HG03135 (cell line): ENCODE results near the gene RIPK4.

Experiments used
- ATAC-seq: cut with Tn5 transposase; IDR thresholded peaks from one replicate; pipeline ENCODE4 v1.9.1; 2021; ENCODE audit warnings: mild to moderate bottlenecking, moderate library complexity; ENCODE audit not compliant: unreplicated experiment

The RIPK4 gene

DNA sequence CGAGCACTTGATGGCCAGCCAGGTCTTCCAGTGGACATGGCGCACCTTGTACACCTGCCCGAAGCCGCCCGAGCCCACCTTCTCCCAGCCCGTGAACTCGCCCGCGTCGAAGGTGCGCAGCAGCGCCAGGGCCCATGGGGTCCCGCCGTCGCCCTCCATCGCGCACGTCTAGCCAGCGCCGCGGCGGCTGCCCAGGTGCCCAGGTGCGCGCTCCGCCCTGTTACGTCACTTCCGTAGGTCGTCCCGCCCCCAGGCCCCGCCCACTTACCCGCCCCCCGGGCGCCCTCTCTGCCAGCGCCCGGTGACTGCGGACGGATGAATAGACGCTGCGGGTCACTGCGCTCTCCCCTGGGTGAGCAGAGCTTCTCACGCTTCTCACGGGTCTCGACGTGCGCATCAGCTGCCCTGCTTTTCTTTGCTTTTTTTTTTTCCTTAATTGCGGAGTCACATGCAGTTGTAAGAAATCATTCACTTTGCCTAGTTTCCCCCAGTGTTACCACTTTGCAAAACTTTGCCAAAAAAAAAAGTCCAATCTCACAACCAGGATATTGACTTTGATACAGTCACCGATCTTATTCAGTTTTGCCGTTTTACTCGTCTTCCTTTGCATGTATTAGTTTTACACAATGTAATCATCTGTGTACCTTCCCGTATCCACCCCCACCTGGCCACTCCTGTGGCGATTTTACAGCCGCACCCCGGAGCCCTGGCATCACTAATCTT, at the start of gene RIPK4:
Gene RIPK4, minus strand, starts transcription at position 170 of the 723 bp plus-strand sequence. Its CDS starts 11 bp downstream, at position 159.
- ATAC-seq, result no peak

DNA sequence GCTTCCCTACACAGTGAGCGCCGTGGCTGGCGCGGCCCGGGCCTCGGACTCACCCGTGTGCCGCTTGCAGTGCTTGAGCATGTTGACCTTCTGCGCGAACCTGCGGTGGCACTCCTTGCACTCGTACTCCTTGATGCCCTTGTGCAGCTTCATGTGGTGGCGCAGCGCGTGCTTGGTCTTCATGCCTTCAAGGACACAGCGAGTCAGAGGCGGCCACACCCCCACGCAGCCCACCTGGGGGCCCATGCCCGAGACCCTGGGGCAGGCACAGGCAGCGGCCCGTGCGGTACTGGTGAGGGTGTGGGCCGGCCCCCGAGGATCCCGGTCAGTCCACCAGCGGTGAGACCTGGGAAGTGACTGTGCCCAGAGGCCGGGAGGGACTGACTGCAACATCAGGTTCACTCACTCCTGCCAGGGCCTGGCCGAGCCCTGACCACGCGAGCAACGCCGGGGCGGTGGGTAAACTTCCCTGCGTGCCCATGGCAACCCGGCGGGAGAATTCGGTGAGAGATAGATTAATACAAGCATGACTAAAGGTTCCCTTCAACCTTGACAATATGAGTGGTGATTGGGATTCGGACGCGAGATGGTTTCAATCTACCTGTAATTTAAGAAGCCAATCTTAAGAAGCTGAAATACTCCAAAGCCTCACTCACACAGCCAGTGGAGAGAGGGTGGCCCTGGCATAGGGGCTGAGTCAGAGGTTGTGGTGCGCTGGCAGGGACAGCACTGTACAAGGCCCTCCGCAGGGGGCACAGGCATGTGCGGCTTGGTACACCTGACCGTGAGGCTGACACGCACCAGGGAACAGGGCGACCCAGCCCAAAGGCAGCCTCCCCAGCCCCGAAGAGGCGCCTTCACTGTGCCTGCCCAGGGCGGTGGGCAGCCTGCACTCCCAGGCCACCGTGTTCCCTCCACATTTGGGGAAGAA, 49.1 kb upstream of the RIPK4 start:
- peak; percentile 10 for ATAC-seq

DNA sequence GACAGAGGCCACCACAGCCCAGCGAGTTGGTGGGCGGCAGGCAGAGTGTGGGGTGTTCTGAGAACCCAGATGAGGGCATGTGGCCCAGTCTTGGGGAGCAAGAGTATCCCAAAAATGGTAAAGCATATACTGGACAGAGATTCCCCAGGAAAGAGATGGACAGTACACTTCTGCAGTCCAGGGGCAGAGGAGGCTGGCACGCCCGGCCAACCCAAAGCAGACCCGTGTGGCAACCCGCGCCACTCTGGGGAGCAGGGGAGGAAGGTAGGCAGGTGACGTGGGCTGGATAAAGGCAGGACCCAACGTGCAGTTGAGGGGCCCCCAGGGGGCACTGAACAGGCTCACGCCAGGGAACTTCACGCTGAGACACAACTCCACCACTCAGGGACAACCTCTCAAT, 46.4 kb upstream of the RIPK4 start:
- no peak for ATAC-seq

DNA sequence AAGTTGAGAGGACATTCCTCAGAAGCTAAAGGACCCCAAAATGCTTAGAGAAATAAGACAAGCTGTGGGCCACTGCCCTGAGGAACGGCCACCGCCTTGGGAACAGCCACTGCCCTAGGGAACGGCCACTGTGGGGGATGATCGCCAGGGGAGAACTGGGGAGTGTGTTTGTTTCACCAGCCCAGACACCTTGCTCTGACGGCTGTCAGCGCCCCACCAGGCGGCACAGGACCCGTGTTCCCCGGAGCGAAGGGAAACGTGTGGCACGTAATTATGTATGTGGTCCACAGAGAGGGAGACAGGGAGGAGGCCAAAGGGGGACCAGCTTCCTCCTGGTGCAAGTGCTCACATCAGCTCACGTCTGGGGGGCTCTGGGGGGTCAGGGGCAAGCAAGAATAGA, 45.8 kb upstream of the RIPK4 start:
- ATAC-seq, result no peak

DNA sequence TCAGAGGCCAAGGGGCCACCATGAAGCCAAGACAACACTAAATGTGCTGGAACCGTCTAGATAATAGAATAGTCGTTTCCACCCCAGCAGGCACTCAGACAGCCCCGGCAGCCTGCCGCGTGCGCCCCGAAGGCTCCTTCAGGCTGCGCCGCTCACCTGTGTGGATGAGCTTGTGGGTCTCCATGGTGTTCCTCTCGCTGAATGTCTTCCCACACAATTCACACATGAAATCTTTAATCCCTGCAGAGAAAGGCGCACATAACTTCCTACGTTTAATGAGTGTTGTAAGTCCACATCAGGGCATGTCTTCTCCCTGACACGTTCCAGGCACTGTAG, 43.7 kb upstream of the RIPK4 start:
- ATAC-seq, result no peak

DNA sequence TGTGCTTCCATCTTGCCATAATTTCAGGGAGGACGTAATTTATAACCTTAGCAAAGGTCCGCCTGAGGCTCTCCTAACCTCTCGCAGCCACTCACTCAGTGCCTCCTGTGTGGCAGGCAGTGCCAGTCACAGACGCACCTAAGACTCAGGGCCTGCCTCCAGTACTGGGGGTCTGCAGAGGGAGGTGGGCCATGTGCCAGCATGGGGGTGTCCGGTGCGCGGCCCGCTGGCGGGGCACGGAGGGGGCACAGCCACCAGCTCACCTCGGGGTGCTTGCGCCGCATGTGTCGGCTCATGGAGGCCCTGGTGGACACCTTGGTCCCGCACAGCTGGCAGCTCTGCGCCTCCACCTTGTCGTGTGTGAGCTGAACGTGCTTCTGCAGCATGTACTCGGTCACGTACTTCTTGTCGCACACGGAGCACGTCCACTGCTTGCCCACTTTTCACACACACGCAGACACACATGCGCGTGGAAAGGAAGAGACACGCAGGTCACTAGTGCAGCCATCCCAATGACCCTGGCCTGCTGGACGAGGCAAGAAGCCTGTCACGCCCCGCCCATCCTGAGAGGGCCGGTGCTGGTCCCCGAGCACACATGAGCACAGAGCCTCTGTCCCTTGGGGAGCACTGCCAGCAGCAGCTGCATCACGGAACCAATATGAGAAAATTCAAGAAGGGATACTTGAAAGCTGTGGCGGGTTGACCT, 43.2 kb upstream of the RIPK4 start:
- no peak for ATAC-seq

DNA sequence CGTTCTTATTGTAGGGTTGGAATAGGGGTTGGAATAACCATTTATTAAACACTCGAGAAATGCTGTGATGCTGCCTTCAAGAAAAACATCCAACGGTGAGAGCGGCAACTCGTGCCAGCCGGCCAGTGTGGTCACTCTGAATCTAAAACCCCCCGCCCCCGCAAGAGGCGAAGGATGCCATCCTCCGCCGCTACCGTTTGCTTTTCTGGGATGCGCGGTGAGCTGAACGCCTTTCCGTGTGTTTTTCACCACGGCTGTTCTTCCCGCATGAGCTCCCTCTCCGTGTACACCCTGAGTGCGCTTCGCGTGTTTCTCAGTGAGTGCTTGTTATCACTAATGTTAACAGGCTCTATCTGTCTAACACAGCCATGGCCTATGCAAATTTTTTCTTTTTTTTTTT, 42.0 kb upstream of the RIPK4 start:
- ATAC-seq, result no peak

DNA sequence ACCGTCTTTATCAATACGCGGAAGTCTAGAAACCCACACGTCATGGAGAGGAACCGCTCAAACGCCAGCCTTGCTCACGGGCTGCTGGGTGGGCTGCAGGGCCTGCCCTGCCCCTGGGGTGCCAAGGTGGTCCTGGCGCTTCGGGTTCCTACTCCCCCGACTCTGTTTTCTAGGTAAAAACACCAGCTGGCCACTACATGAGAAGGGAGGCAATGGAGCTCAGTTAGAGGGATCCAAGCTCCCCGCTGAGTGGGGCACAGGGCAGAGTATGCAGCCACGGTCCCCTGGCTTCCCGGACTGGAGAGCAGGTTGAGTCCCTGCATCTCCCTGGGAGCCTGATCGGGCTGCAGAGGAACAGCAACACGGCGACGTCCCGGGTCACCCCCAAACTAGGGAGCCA, 41.2 kb upstream of the RIPK4 start:
- no peak for ATAC-seq

DNA sequence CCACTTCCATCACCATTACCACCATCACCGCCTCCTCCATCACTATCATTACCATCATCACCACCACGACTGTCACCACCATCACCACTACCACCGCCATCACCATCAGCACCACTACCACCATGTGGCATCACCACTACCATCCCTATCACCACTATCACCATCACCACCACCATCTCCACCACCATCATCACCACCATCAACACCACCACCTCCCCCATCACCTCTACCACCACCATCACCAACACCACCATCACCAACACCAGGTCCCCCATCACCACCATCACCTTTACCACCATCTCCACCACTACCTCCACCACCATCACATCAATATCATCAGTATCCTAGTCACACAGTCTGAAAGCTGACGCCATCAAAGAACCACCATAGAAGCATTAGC, 39.9 kb upstream of the RIPK4 start:
- ATAC-seq, result no peak

DNA sequence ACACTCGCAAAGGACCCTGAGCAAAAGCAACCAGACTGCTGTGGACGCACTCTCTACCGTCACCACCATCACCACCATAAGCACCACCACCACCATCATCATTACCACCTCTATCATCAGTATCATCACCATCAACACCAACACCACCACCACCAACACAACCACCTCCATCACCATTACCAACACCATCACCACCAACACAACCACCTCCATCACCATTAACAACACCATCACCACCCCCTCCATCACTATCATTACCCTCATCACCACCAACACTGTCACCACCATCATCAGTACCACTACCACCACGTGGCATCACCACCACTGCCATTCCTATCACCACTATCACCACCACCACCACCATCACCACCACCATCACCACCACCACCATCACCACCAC, 38.8 kb upstream of the RIPK4 start:
- ATAC-seq, result no peak

DNA sequence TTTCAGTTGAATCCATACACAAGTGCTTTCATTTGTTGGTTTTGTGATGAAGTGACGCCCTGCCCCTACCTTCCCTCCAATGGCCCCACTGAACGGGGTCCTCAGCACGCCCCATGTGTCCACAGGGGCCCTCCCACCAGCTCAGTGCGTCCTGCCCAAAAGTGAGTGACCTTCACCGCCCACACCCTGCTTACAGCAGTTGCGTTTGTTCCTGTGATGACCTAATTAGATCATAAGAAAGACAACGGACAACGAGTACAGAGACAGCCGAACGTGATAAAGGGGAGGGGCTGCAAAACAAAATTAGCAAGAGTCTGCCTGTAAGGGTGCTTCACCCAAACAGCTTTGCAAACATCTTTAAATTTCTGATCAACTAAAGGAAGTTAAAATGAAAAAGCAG, 38.2 kb upstream of the RIPK4 start:
- no peak for ATAC-seq

DNA sequence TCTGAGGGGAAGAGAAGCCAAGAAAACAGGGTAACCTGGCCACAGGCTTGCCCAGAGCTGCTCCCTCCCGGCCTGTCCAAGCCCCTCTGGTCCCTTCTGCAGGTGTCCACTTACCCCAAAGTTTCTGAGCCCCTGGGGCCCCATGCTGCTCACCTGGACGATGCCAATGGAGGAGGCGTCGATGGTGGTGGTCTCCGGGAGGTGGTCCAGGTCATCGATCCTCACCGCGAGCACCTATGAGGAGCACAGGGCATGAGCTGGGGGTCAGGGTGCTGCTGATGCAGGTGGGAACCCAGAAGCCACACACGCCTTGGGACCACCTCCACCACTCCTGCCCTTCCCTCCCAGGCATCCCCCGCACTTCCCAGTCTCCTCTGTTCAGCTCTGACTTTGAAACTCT, 37.5 kb upstream of the RIPK4 start:
- ATAC-seq, result no peak

DNA sequence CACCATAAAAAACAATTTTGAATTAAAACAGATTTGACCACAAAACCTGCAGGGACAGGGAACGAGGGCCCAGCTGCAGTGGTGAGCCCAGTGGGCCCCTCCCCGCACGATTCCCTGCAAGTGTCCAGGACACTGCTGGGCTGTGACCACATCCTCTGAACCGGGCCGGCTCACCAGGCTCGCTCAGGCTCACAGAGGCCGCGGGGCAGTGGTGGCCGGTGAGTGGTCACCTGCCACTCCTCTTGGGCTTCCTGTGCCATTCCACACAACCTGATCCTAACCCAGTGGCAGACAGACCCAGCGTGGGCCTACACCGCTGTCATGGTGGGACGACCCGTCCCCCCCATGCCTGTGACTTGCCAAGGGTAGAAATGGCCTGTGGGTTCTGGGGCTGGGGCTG, 36.5 kb upstream of the RIPK4 start:
- ATAC-seq, result no peak

DNA sequence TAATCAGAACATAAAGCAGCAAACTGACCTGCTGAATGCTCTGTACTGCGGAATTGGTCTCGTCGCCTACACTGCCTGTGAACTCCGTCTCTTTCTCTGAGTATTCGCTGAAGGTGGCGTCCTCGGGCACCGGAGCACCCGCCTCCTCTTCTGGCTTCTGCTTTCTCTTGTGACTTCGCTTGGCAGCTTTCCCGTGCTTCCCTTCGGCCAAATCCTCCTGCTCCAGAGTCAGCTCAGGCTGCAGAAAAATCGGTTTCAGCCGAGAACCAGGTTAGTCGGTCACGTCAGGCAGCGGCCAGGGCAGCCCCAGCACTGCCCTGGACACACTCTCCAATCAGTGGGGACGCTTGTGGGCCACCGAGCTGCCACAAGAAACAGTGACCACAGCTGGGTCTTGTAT, 35.8 kb upstream of the RIPK4 start:
- ATAC-seq, result no peak

DNA sequence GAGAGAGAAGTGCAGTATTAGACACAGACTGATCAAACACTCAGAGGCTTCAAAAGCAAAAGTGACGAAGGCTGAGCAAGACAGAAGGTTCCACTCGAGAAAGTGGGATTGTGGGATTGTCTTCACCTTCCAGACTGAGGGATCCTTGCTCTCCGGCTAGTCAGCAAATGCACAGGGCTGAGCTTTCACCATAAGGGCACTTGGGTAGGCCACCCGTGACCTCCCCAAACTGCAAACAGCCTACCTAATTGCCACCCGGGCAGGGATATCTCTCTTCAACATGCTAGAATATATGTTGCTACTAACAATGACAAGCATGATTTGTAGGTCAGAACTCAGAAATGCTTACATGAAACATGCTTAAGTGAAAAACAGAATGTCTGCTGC, 35.3 kb upstream of the RIPK4 start:
- no peak for ATAC-seq

DNA sequence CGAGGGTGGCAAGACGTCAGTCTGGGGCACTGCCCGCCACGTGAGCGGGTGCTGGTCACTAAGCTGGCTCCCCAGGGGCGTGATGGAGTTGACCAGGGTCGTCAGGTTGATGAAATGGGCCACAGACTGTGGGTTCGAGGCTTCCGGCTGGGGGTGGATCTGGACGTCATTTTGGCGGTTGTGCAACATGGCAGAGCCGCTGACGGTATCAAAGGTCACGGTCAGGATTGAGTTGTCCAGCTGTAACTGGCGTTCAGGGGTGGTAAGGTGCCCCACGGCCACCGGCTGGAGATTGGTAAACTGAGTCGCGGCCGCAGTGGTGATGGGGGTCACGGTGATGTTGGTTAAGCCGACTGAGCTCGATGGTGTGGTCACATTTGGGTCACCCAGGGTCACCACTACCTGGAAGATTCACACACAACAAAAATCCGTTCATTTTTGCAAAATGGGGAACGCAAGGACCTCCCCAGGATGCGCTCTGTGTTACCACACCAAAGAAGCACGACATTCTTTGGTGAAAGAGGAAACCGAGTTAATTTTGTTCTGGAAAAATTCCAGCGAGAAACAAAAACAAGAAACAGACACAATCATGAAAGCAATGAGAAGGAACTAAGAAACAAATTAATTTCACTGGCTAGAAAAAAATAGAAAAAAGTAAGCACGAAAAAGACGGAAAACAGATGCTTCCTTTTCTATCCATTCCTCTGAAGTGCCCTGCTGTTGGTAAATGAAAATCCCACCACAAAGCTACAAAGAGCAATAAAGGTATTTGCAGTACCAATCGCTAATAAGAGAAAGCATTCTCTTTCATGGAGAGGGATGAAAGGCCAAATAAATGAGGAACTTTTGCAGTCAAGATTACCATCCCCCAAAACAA, 34.7 kb upstream of the RIPK4 start:
- ATAC-seq, result no peak

DNA sequence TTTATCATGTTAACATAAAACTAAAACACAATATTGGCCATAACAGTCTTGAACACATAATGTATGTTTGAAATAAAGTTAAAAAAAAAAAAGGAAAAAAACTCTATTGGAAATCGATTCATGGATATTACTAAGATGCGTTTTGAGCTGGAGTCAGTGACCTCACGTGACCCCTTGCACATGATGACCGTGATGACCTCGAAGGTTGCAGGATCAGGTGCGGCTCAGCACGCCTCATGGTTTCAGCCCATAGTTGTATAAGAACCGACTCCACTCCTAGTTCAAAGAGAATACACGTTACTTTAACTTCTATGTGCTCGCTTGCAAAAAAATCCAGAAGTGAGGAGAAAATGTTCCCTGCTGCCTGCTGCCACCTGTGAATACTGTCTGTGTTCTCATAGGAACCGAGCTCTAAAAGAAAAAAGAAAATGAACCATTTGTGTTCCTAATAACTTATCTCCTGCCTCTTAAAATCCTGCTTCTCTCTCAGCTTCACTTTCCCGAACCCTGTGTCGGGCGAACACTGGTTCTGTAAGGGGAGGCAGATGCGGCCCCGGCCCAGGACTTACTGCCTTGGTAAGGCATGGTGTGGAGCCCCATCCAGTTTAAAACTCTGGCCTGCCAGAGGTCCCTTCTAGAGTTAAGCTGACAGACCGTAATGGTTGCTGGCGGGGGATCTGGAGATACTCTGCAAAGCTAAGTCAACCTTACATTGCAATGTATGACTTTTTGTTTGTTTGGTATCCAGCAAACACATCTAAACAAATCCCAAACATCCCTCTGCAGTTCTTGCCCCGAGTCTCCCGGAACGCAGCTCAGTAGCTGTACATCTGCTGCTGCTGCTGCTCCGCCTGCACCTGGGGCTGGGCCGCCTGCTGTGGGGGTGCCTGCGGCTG, 33.8 kb upstream of the RIPK4 start:
- no peak for ATAC-seq

DNA sequence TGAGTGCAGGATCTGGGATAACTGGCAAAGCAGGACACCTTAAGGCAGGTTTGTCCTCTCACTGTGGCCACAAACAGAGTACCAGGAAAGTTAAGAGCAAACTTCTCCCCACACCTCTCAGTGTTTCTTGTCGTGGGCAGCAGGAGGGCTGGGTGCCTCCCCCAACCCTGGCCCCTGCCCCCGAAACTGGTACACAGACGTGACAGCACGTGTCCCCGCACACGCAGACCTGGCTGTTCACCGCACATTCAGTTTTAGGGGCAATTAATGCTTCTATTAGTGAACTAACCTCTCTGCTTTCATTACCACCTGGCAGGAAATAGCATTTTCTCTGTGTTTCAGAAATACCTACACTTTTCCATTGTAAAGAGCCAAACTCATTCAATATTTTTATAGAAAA, 32.9 kb upstream of the RIPK4 start:
- ATAC-seq, result no peak

DNA sequence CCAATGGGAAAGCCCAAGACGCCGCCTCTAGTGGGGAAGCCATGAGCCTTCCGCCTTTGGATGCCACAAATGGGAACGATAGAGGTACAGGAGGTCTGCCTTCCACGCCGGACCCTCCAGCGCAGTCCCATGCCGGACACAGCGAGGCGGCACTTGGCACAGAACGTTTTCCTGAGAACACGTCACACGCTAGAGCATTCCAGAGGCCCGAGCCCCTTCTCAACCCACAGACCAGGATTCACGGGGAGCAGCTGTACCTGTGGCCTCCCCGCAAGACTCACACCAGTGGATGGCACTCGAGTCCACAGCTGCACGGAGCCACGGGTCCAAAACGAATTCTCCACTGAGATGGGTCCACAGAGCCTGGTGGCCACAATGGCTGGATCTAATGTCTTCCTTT, 31.5 kb upstream of the RIPK4 start:
- no peak for ATAC-seq
